Suppressor macrophage treated with lipopolysaccharide for 4 hours (primary cell): ENCODE data around the gene PLIN5.
"Not testable (repeated sequence)": the region's sequence is repeated elsewhere in the genome, so short reads cannot be mapped to it uniquely, and the experiment has no call there.

Experiments used
- DNase-seq: peaks from one replicate; pipeline ENCODE4 v3.0.0-alpha.2; 2020

PLIN5 gene

DNA sequence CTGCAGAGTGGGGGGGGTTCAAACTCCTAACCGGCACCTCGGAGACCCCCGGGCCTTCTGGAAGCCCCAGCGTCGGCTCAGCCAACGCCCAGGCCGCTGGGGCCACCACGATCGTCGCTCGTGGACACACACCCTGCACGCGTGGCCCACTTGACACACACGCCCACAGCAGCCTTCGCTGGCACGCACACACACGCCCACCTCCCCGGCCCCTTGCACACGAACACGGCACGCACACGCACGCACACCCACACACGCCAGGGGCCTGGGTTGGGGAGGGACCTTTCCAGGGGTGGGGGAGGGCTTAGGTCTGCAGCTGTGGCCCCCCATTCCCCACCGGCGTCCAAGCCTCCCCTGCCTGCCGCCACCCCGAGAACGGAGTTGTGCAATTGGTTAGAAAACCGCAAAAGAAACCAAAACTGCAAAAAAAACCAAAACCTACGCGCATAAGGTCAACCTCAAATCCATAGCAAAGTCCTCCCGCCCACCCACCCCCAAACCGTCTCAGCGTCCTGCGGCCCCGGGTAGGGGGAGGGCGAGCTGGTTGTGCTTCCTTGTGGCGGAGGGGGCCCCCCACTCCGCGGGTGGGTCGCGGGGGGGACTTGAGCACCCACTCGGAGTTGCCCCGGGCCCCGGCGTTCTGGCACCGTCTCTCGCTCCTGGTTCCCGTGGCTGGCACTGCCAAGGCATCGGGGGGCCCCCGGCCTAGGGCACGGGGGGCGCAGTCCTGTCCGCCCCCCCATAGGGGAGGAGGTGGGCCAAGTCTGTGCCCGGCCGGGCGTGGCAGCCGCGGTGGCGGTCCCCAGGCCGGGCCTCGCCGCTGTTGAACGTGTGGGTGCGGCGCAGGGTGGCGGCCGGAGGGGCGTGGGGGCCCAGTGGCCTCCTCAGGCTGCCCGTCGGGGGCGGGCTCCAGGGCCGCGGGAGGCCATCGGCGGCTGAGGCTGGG is 8.1 kb upstream of the PLIN5 start:
- DNase-seq, result peak; percentile 90

DNA sequence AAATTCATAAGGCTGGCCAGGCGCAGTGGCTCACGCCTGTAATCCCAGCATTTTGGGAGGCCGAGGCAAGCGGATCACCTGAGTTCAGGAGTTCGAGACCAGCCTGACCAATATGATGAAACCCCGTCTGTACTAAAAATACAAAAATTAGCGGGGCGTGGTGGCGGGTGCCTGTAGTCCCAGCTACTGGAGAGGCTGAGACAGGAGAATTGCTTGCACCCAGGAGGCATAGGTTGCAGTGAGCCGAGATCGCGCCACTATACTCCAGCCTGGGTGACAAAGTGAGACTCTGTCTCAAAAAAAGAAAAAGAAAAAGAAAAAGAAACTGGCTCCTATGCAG is 6.8 kb upstream of the PLIN5 start:
- not testable (repeated sequence) for DNase-seq

DNA sequence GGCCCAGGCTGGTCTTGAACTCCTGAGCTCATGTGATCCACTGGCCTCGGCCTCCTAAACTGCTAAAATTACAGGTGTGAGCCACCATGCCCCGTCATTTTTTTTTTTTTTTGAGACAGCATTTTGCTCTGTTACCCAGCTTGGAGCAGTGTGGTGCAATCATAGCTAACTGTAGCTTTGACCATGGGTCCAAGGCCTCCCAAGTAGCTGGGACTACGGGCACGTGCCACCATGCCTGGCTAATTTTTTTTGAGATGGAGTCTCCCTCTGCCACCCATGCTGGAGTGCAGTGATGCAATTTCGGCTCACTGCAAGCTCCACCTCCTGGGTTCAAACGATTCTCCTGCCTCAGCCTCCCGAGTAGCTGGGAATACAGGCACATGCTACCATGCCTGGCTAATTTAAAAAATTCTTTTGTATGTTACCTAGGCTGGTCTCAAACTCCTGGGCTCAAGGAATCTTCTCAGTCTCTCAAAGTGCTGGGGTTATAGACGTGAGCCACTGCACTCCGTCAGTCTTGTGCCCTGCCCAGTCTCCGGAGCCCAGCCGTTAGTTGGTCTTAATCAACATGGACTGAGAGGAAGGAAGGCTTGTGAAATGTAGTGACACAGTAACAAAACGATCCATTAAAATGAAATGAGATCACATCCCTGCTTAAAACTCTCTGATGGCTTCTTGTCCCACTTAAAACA is 6.2 kb upstream of the PLIN5 start:
- peak; percentile 85 for DNase-seq

DNA sequence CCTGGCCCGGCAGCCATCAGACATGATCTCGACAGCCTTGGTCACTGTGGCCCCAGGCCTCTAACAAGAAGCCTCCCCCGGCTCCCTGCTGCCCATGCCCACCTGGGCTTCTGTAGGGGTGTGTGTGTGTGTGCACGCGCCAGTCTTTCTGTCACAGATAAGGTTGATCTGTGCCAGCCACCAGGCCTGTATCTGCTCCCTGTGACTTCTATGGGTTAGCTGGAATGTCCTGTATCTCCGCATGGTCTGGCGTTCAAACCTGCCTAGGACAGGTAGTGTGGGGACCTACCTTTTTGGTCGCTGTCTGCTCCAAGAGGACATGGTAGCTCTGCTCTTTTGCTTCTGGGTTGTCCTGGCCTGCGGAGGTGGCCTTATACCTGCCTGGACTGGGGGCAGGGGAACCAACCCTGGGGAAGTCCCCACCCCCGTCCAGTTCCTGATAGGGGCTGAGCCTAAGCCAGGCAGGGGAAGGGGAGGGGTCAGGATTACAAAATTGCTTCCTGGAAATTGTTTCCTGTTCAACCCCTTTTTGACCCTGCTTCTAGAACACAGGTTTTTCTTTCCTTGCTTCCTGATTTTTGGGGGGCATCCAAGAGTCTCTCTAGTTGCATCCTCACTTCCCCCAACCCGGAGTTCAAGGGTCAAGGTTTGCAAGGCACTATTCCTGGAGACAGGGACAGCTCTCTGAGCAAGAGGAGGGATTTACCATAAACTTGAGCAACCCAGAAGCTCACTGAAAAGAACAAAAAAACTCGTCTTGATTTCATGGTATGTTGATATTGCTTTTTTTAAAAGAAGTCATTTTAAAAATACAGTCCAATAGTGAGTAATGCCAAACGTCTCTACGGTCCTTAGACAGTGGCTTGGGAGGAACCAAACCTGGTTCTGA is 4.9 kb upstream of the PLIN5 start, which contains the start of gene LRG1:
TSS of gene LRG1 (minus strand) at position 344 of the 889 bp plus-strand sequence. CDS start at position 321, 23 bp downstream.
- DNase-seq, result peak; percentile 91

DNA sequence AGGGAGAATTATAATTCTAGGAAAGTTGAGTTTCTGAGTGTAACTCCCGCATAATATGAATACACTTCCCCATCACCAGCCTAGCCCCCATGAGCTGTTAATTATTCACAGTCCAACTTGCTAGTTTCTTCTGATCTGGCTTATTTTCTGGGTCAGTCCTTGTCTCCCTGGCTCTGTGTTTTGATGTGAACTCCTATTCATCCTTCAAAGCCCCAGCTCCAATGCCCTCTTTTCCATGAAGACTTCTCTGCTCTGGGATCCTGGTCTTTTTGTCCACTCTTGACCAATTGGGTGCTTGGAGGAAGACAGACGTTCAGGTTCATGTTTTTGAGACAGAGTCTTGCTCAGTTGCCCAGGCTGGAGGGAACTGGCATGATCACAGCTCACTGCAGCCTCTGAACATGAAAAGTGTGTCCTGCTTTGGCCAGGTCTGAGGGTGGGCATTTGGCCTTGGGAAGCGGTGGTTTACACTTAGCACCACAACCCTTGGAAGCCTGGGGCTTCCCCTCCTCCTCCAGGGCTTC is 4.2 kb upstream of the PLIN5 start:
- DNase-seq, result no peak

DNA sequence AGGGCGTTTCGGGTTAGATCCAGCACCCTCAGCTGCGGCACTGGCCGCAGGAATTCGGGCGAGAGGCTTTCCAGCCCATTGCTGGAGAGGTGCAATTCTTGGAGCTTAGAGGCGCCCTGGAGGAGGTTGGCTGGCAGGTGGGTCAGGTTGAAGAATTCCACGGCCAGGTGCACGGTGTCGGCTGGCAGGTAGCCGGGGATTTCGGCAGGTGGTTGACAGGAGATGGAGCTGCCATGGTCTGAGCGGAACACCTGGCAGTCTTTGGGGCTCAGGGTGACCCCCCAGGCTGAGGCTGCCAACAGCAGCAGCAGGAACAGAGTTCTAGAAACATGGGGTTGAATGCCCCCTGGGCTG is 3.6 kb upstream of the PLIN5 start:
- DNase-seq, result no peak

DNA sequence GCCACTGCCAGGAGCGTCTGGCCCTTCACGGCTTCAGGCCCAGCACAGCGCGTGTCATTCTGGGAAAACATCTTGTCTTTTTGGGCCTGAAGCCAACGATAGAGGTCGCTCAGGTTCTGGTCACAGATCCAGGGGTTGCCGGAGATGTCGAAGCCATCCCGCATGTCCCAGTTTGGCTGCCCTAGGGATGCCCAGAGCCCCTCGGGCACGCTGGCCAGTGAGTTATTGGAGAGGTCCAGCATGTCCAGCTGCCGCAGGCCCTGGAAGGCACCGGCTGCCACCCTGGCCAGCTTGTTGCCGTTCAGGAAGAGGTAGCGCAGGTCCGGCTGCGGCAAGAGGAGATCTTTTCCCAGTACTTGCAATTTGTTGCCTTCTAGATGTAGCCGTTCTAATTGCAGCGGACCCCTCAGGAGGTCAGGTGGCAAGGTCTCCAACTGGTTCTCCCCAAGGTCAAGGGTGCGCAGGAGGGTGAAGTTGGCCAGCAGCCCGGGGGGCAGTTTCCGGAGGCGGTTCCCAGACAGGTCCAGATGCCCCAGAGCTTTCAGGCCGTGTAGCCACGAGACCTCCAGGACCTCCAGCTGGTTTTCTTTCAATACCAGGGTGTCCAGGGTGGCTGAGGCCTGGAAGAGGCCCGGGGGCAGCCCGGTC is 3.1 kb upstream of the PLIN5 start:
- no peak for DNase-seq

DNA sequence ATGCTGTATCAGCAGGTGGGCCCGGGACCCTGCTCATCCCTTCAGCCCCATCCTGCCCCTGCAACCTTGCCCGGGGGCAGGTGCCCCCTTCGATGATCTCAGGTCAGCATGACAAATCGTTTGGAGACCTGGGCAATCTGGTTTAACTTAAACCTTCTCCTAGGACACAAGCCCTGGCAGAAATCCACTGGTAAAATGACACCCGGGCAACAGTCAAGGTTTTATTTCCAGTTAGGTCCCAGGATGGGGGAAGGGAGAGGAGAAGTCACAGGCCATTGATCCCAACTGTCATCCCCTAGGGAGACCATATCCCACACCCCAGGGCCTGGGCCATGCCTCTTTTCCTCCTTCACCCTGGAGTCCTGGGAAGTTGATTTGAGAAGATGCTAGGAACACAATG is 1.8 kb upstream of the PLIN5 start:
- no peak for DNase-seq

DNA sequence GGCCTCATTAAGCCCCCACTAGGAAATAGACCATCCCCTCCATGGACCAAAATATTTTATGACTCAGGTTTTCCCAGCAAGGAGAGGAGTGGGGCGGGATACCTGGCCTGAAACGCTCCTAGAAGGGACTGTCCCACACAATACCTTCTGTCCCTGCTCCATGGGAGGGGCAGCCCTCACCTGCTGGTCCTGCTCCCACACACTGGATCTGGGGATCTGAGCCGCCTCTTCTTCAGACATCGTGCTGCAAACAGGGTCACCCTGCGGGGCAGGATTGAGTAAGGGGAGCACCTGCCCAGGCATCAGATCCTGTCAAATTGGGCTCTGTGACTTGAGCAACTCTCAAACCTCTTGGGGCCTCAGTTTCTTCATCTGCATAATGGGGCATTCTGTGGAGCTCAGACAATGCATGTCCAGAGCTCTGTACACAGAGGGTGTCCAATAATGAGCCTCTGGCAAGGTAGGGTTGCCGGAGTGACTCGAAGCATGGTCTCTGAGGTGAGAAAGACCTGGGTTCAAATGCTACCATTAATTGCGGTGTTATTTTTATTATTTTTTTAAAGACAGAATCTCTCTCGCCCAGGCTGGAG is 1.1 kb downstream of the PLIN5 start:
- no peak for DNase-seq

DNA sequence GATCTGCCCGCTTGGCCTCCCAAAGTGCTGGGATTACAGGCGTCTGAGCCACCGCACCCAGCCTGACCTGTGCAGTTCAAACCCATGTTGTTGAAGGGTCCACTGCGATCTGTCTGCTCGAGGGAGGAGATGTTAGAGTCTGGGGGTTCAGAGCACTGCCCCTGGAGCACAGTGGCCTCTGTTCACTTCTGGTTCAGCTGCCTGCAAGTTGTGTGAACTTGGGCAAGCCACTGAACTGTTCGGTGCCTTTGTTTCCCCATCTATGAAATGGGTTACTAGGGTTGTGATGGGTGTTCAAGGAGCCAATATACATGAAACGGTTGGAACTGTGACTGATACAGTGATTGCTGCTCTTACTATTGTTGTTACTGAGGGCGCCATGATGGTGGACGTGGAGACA is 1.7 kb downstream of the PLIN5 start:
- DNase-seq, result no peak

DNA sequence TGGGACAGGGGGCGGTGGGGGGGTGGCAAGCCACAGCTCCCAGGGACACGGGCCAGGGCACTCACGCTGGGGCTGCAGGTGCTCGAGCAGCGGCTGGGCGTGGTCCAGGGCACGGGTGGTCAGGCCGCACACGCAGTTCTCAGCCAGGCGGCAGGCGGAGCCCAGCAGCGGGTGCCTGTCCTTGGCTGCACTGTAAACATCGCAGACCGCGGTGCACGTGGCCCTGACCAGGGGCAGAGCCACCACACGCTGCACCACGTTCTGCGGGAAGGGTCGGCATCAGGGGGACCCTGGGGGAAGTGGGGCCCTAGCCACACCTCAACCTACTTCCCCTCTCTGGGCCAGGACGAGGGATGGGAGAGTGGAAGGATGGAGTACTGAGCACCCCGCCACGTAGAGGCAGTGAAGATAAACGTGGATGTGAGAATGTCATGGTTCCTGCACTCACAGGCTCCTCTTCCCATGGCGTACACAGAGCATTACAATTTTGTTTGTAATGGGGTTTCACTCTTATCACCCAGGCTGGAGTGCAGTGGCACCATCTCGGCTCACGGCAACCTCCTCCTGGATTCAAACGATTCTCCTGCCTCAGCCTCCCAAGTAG is 3.4 kb downstream of the PLIN5 start:
- no peak for DNase-seq

DNA sequence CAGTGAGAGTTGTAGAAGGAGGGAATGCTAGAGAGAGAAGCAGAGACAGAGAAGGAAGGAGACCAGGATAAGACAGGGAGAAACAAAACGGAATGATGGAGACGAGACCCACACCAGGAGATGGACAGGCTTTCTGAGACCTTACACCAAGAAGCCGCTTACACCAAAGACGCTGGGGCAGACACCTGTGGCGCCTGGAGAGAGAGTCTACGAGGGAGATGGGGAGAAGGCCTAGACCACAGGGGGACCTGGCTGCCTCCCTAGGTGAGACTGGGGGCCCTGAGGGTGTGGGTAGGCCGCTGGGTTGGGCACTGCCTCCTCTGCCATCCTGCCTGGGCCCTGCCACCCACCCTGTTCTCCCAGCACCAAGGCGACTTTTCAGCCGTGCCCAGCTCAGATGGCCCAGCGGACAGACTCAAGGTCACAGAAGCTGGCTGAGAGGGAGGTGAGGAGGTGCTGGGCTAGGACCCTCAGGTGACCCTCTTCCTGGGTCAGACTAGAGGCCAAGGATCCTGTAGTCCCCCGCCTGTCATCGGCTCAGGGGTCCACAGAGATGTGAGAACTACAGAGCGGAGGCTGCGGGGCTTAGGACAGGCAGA is 5.0 kb downstream of the PLIN5 start:
- no peak for DNase-seq

DNA sequence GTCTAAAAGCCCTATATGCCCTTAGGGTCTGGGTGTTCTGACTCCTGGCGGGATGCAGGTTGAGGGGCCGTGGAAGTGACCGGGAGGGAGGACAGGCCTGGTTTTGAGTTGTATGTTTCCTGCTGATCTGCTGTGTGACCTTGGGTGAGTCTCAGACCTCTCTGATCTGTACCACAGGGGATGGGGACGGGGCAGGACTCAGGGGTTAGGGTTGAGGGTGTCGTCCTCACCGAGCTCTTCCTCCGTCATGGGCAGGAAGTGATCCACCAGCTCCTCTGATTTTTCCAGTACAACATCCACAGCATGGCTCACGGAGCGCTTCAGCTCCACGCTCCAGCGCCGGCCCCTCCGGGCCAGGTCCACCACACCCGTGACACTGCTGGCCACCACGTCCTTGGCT is 6.2 kb downstream of the PLIN5 start:
- no peak for DNase-seq

DNA sequence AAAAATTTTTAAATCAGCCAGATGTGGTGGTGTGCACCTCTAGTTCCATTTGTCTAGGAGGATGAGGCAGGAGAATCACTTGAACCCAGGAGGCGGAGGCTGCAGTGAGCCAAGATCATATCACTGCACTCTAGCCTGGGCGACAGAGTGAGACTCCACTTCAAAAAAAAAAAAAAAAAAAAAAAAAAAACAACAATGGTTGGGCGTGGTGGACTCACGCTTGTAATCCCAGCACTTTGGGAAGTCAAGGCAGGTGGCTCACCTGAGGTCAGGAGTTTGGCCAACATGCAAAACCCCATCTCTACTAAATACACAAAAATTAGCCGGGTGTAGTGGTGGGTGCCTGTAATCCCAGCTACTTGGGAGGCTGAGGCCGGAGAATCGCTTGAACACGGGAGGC is 7.6 kb downstream of the PLIN5 start:
- not testable (repeated sequence) for DNase-seq

DNA sequence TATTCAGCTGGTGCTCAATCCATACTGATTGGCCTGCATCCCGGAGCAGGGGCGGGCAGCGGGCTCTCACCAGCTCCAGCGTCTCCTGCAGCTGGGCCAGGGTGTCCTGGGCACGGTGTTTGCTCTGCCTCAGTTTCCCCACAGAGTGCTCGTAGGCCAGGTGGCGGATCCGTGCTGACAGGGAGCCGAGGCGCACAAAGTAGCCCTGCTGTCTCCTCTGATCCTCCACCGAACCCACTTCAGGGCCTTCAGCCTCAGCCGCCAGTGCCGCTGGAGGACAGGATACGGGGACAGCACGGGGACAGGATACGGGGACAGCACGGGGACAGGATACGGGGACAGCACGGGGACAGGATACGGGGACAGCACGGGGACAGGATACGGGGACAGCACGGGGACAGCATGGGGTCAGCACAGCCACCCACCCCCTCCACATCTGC is 9.4 kb downstream of the PLIN5 start:
- no peak for DNase-seq

DNA sequence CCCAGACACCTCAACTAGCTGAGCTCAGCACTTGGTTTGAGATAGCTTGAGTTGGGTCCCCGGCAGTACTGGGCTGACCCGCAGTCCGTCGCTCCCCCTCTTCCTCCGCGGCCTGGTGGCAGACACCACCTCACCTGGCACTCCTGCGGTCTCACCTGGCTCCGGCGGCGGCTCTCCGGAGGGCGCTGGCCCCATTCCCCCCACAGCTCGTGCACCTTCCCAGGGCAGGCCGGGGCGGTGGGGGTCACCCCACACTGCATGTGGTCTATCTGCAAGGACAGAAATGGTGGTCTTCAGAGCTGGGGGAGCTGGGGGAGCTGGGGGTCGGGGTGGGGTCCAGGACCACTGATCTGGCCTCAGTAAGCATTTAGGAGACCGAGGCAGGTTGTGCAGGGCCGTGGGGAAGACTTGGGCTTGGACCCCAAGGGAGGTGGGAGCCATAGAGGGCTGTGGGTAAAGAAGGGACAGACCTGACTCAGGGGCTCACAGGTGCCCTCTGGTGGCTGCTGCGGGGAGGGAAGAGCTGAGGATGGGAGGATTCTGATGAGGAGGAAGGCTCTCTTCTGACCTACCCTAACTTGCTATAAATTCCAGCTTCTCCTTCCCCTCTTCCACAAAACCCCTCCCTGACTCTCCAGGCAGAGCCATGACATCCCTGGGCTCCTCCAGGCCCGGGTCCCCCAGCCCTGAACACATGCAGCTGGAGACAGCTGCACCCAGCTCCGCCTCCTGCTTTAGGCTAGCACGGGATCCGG is 10.0 kb downstream of the PLIN5 start:
- peak; percentile 78 for DNase-seq

DNA sequence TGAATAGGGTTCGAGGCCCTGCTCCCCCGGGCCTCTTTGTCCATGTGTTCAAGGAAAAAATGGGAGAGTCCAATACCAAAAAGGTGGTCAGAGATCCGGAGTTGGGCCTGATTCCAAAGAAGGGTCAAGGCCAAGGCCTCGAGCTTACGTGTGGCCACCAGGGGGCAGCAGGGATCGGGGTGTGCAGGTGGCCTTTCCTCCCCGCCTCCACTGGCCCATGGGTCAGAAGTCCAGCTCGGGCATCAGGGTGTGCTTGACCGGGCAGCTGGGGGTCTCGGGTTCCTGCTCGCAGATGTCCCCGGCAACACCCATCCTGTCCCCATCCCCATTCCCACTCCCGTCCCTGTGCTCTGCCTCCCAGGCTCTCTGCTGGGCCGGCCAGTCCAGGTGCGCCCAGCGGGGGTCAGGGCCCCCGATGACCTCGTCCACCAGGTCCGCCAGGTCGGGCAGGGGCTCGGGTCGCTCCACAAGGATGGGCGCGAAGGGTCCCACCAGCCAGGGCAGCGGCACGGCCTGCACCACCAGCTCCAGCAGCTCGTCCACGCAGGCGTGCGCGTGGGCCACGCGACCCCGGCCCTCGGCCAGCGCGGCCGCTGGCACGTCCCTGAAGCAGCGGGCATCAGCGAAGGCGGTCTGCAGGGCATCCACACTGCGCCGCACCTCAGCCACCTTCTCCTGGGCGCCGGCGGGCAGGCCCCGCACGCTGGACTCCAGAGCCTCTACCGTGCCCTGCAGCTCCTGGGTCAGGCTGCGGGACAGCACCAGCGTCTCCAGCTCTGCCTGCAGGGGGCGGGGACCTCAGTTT is 11.5 kb downstream of the PLIN5 start:
- DNase-seq, result peak; percentile 78

DNA sequence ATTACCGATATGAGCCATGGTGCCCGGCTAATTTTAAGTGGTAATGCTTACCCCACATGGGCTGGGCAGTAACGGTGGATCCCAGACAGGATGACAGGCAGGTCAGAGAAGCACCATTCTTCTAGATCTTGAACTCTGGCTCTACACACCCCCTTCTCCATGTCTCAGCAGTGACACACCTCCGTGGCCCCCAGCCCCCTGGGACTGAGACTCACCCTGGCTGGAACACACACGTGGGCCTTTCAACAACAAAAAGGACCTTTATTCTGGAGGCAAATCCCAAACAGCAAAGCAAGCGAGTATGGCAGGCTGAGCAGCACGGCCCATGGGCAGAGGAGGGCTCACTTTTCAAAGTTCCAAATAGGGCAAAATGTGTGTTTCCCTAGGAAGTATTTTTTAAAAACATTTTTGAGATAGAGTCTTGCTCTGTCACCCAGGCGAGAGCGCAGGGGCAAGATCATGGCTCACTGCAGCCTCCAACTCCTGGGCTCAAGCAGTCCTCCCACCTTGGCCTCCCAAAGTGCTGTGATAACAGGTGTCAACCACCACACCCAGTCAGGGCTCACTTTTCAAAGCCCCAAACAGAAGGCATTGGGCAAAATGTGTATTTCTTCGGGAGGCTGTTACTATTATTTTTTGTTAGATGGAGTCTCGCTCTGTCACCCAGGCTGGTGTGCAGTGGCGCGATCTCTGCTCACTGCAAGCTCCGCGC is 12.6 kb downstream of the PLIN5 start:
- DNase-seq, result no peak

DNA sequence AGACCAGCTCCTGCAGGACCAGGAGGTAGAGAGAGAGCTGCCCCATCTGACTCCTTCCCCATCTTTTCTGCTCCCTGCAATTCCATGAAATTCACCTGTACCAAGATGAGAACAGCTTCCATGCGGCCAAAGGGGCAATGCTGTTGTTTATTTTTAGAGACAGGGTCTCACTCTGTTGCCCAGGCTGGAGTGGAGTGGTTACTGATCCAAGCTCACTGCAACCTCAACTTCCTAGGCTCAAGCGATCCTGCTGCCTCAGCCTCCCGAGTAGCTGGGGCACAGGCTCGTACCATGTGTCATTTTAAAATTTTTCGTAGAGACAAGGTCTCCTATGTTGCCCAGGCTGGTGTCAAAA is 13.2 kb downstream of the PLIN5 start:
- DNase-seq, result no peak
